ENCODE results near the gene TENM4. TPM values are rescaled to one million over a fixed set of nuclear protein-coding genes. Genes with fewer than 3 reads are reported as not detected.
A peak's percentile ranks its signal among the peaks of the same experiment; 100 is the strongest.

Gene TENM4
- total RNA-seq, 1 experiment from 2014 or later: 25.0 TPM

DNA sequence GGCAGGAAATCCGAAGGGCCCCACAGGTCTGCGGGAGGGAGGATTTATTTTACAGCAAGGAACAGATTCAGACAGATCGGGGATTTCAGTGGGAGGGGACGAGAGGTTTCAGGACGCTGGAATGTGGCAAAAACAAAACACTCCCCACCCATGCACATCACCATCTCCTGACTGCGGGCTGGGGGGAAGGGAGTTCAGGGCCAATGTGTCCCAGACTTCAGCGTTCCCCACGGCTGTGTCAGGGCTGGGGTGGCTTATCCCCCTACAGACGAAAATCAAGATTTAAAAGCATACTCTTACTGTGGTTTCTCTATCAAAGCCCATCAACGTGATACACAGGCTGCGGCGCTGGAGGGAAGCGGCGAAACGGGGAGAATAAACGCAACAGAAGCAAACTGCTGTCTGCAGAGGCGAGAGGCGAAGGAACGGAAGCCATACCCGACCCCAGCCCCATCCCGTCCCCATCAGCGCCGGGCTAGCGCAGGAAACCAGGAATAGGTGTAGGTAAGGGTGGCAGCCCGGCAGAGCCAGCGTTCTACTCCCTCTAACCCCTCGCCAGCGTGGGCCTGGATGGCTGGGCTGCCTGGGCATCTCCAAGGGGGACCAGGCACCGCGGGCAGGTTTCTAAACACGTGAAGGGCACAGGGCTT is 2.7 kb downstream of the TENM4 start:
- Mint-ChIP-seq H3K9me3 (0 out of 2 replicates have a peak, but pooled peaks cover 6% of the 10 kb centered on the region), H3K4me3 (peak overlapping the region; percentile 86), H3K27ac (peak overlapping the region; percentile 84; the same call in 1 of the 2 replicates), H3K27me3 (ENCODE audit: low read depth) (peaks cover 85% of the 10 kb centered on the region), H3K36me3 (no peaks in the 10 kb centered on the region), H3K4me1 (peaks cover 49% of the 10 kb centered on the region)
- peak; percentile 40 for DNase-seq (ENCODE audit: low spot score)
- ChIA-PET CTCF (interaction anchor here (1.0 to 5.2 kb wide), 5 partner anchors 17 to 722 kb away, joined by 3 to 42 read pairs (median 10); no protein-coding TSS in a partner anchor), POLR2A (interaction anchor here (1.0 to 2.8 kb wide), 4 partner anchors 18 to 220 kb away, joined by 3 to 14 read pairs (median 5); no protein-coding TSS in a partner anchor)
- TF ChIP-seq ZNF416 (CRISPR knock-in tag; IDR thresholded peaks at IDR 0.05) (no peak), MXD4 (CRISPR knock-in tag; IDR thresholded peaks at IDR 0.05; ENCODE audit: borderline replicate concordance) (no peak), NR2C2 (CRISPR knock-in tag; IDR thresholded peaks at IDR 0.05) (no peak)
- TF ChIP-seq, protein P1, sequence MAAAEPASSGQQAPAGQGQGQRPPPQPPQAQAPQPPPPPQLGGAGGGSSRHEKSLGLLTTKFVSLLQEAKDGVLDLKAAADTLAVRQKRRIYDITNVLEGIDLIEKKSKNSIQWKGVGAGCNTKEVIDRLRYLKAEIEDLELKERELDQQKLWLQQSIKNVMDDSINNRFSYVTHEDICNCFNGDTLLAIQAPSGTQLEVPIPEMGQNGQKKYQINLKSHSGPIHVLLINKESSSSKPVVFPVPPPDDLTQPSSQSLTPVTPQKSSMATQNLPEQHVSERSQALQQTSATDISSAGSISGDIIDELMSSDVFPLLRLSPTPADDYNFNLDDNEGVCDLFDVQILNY (CRISPR knock-in tag; IDR thresholded peaks at IDR 0.05): 0 out of 2 replicates have a peak, but pooled peaks have one; percentile 53
- TF ChIP-seq, protein P2, sequence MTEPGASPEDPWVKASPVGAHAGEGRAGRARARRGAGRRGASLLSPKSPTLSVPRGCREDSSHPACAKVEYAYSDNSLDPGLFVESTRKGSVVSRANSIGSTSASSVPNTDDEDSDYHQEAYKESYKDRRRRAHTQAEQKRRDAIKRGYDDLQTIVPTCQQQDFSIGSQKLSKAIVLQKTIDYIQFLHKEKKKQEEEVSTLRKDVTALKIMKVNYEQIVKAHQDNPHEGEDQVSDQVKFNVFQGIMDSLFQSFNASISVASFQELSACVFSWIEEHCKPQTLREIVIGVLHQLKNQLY (CRISPR knock-in tag; IDR thresholded peaks at IDR 0.05): no peak
- ATAC-seq: peak; percentile 4

DNA sequence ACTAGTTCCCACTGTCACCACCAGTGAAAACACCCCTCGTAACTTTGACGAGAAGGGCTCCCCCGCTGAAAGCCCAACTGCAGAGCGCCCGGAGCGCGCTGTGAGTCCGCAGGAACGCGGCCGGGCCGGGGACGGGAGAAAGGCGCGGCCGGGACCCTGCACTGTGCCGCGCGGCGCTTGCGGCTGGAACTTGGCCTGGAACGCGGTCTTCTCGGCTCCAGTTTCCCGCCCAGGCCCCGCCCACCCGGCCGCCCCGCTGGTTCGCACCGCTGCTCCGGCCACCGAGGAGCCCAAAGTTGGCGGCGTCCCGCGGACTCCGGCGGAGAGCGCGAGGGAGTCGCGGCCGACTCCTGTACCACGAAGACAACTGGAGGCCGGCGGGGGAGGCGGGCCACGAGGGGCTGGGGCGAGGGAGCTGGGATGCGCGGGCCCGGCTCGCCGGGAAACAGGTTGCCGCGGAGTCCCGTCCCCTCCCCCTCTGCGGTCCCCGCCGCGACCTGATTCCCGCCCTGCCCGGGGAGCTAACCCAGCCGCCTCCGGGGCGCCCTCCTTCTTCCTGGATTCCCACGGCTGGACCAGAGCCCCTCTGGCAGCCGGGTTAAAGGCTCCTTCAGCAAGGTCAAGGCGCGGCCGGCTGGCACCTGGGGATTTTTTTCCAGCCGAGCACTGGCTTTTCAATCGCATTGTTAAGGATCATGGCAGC is 3.4 kb downstream of the TENM4 start:
- Mint-ChIP-seq H3K27me3 (ENCODE audit: low read depth) (peaks cover 85% of the 10 kb centered on the region), H3K4me1 (peaks cover 56% of the 10 kb centered on the region), H3K4me3 (peak overlapping the region; percentile 86), H3K27ac (0 out of 2 replicates have a peak overlapping the region, but pooled peaks have one; percentile 10), H3K36me3 (no peaks in the 10 kb centered on the region), H3K9me3 (0 out of 2 replicates have a peak, but pooled peaks cover under 1% of the 10 kb centered on the region)
- ATAC-seq (peak; percentile 49), DNase-seq (ENCODE audit: low spot score) (peak; percentile 85)
- ChIA-PET CTCF (interaction anchor here (1.0 to 5.2 kb wide), 3 partner anchors 16 to 37 kb away, joined by 3 to 42 read pairs (median 4); no protein-coding TSS in a partner anchor), POLR2A (no interaction called here)
- TF ChIP-seq NR1H2 (CRISPR knock-in tag; IDR thresholded peaks at IDR 0.05) (no peak), SMAD3 (CRISPR knock-in tag; IDR thresholded peaks at IDR 0.05; ENCODE audit: borderline replicate concordance) (no peak), MXD4 (CRISPR knock-in tag; IDR thresholded peaks at IDR 0.05; ENCODE audit: borderline replicate concordance) (no peak), NFATC4 (CRISPR knock-in tag; IDR thresholded peaks at IDR 0.05) (no peak), FOXK1 (CRISPR knock-in tag; IDR thresholded peaks at IDR 0.05) (no peak), ZNF317 (CRISPR knock-in tag; IDR thresholded peaks at IDR 0.05; ENCODE audit: borderline replicate concordance, low read depth) (no peak), FOXP1 (CRISPR knock-in tag; IDR thresholded peaks at IDR 0.05; ENCODE audit: borderline replicate concordance) (no peak), ATF1 (CRISPR knock-in tag; IDR thresholded peaks at IDR 0.05) (no peak), CREB1 (CRISPR knock-in tag; IDR thresholded peaks at IDR 0.05) (no peak), ZBTB21 (CRISPR knock-in tag; IDR thresholded peaks at IDR 0.05; ENCODE audit: borderline replicate concordance) (no peak), OVOL2 (CRISPR knock-in tag; IDR thresholded peaks at IDR 0.05; ENCODE audit: borderline replicate concordance) (no peak)
- TF ChIP-seq, protein P3, sequence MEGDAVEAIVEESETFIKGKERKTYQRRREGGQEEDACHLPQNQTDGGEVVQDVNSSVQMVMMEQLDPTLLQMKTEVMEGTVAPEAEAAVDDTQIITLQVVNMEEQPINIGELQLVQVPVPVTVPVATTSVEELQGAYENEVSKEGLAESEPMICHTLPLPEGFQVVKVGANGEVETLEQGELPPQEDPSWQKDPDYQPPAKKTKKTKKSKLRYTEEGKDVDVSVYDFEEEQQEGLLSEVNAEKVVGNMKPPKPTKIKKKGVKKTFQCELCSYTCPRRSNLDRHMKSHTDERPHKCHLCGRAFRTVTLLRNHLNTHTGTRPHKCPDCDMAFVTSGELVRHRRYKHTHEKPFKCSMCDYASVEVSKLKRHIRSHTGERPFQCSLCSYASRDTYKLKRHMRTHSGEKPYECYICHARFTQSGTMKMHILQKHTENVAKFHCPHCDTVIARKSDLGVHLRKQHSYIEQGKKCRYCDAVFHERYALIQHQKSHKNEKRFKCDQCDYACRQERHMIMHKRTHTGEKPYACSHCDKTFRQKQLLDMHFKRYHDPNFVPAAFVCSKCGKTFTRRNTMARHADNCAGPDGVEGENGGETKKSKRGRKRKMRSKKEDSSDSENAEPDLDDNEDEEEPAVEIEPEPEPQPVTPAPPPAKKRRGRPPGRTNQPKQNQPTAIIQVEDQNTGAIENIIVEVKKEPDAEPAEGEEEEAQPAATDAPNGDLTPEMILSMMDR (IDR thresholded peaks at IDR 0.05): no peak
- TF ChIP-seq, protein P4, sequence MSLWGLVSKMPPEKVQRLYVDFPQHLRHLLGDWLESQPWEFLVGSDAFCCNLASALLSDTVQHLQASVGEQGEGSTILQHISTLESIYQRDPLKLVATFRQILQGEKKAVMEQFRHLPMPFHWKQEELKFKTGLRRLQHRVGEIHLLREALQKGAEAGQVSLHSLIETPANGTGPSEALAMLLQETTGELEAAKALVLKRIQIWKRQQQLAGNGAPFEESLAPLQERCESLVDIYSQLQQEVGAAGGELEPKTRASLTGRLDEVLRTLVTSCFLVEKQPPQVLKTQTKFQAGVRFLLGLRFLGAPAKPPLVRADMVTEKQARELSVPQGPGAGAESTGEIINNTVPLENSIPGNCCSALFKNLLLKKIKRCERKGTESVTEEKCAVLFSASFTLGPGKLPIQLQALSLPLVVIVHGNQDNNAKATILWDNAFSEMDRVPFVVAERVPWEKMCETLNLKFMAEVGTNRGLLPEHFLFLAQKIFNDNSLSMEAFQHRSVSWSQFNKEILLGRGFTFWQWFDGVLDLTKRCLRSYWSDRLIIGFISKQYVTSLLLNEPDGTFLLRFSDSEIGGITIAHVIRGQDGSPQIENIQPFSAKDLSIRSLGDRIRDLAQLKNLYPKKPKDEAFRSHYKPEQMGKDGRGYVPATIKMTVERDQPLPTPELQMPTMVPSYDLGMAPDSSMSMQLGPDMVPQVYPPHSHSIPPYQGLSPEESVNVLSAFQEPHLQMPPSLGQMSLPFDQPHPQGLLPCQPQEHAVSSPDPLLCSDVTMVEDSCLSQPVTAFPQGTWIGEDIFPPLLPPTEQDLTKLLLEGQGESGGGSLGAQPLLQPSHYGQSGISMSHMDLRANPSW (CRISPR knock-in tag; conservative IDR thresholded peaks at IDR 0.05; ENCODE audit: low read depth): no peak
- TF ChIP-seq, protein P5, sequence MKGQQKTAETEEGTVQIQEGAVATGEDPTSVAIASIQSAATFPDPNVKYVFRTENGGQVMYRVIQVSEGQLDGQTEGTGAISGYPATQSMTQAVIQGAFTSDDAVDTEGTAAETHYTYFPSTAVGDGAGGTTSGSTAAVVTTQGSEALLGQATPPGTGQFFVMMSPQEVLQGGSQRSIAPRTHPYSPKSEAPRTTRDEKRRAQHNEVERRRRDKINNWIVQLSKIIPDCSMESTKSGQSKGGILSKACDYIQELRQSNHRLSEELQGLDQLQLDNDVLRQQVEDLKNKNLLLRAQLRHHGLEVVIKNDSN (CRISPR knock-in tag; IDR thresholded peaks at IDR 0.05): peak; percentile 33; the same call in 1 of the 2 replicates
- TF ChIP-seq, protein P6, sequence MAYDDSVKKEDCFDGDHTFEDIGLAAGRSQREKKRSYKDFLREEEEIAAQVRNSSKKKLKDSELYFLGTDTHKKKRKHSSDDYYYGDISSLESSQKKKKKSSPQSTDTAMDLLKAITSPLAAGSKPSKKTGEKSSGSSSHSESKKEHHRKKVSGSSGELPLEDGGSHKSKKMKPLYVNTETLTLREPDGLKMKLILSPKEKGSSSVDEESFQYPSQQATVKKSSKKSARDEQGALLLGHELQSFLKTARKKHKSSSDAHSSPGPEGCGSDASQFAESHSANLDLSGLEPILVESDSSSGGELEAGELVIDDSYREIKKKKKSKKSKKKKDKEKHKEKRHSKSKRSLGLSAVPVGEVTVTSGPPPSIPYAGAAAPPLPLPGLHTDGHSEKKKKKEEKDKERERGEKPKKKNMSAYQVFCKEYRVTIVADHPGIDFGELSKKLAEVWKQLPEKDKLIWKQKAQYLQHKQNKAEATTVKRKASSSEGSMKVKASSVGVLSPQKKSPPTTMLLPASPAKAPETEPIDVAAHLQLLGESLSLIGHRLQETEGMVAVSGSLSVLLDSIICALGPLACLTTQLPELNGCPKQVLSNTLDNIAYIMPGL (CRISPR knock-in tag; IDR thresholded peaks at IDR 0.05): no peak; the same call in 1 of the 2 replicates
- TF ChIP-seq, protein P7, sequence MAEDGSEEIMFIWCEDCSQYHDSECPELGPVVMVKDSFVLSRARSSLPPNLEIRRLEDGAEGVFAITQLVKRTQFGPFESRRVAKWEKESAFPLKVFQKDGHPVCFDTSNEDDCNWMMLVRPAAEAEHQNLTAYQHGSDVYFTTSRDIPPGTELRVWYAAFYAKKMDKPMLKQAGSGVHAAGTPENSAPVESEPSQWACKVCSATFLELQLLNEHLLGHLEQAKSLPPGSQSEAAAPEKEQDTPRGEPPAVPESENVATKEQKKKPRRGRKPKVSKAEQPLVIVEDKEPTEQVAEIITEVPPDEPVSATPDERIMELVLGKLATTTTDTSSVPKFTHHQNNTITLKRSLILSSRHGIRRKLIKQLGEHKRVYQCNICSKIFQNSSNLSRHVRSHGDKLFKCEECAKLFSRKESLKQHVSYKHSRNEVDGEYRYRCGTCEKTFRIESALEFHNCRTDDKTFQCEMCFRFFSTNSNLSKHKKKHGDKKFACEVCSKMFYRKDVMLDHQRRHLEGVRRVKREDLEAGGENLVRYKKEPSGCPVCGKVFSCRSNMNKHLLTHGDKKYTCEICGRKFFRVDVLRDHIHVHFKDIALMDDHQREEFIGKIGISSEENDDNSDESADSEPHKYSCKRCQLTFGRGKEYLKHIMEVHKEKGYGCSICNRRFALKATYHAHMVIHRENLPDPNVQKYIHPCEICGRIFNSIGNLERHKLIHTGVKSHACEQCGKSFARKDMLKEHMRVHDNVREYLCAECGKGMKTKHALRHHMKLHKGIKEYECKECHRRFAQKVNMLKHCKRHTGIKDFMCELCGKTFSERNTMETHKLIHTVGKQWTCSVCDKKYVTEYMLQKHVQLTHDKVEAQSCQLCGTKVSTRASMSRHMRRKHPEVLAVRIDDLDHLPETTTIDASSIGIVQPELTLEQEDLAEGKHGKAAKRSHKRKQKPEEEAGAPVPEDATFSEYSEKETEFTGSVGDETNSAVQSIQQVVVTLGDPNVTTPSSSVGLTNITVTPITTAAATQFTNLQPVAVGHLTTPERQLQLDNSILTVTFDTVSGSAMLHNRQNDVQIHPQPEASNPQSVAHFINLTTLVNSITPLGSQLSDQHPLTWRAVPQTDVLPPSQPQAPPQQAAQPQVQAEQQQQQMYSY (CRISPR knock-in tag; IDR thresholded peaks at IDR 0.05): no peak

Data from WTC11 (cell line).